Measurements from ENCODE around the gene KRTAP5-1.

Gene KRTAP5-1

DNA sequence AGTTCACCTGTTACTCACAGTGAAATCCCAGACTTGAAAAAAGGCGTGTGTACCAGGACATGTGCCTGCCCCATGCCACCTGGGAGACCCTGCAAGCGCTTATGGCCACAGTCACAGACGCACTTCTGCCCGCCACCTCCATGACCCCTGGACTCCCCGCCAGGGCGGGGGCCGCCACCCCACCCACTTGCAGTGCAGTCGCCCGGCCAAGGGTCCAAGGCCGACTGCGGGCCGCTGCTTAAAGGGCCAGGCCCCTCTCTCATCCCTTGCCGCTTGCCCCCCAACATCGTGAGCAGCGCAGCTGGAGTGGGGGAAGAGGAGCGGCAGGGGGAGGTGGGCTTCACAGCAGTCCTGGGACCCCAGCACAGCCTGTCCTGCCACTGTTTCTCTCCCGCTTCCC is 23.8 kb downstream of the KRTAP5-1 start:
- in situ Hi-C loops (cut with MboI; ENCODE audit: low sequenced_read_pairs): no loop called here

DNA sequence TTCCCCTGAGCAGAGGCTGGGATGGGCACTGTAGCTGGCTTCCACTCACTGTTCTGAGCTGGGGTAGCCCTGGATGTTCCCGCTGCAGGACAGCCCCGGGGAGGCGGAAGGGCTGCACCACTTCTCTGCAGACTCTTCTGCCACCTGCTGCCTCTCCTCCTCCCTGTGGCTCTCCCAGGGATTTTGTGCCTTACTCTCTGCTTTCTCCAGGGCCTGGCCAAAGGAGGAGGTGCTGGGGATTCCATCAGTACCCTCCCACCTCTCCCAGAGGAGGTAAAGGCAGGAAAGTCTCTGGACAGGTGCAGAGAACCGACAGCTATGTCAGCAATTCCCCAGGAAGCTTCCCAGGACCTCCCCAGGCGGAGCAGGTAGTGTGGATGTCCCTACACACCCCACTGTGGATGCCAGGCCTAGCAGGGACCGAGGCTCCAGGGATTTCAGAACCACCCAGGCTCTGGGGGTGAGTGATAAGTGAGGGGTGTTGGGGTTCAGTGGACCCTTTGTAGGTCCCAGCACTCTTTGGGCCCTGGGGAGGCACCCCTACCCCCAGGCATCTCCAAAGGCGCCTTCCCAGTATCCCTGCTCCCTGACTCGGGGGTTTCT is 24.3 kb downstream of the KRTAP5-1 start:
- in situ Hi-C loops (cut with MboI; ENCODE audit: low sequenced_read_pairs): no loop called here

DNA sequence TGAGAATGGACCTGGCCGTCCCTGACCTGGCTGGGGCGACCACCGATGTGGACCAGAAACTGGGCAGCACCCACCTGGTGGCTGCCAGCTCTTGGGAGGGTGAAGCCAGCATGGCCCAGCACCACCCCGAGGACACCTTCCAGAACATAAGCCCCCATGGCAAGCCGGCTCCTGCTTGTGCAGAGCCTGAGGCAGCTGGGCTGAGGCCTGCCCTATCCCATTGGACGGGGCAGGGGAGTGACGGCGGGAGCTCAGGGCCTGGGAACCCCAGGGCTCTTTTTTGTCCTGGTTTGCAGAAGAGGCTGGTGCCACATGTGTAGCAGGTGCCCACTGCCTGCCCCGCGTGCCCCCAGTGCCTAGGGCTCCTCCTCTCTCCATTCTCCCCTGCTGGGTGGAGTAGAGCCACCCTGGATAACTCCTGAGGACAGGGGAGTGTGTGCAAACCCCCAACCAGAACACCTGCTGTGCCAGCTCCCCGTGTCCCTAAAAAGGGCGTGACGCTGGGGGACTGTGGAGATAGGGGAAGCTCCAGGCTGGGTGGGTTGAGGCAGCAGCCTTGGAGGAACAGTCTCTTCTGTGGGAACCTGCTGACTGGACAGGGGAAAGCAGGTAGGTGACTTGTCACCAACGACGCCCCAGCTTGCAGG is 25.0 kb downstream of the KRTAP5-1 start:
- in situ Hi-C loops (cut with MboI; ENCODE audit: low sequenced_read_pairs): no loop called here

DNA sequence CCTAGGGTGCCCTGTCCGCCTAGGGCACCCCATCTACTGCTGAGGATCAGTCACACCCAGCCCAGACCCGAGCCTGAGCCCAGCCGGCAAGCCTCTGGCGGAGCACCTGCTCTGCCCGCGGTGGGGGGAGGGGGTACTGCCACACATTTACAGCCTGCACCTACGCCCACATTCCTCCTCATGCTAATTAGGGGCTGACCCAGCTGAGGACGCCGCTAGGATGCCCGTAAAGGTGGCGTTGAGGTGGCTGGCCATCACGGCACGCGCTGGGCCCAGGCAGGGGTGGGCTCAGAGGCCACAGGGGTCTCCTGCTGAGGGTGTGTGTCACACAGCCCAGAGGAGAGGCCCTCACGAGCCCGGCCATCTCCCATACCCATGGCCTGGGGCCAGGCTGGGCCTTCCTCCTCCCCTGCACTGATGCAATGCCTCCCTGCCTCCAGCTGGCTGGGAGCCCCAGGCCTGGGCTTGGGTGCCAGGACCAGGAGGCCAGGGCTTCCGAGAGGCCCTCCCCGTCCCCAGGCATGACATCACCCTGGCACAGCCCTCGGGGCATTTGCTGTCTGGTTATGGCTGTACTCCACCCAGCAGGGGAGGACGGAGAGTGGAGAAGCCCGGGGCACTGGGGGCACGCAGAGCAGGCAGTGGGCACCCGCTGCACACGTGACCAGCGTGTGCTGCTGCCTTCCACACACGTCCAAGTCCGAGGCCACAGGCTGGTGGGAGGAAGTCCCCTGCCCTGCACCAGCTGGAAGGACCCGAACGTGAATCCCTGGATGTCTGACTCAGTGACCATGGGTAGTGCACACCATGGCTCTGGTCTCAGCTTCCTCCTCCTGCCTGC is 25.8 kb downstream of the KRTAP5-1 start:
- in situ Hi-C loops (cut with MboI; ENCODE audit: low sequenced_read_pairs): no loop called here

DNA sequence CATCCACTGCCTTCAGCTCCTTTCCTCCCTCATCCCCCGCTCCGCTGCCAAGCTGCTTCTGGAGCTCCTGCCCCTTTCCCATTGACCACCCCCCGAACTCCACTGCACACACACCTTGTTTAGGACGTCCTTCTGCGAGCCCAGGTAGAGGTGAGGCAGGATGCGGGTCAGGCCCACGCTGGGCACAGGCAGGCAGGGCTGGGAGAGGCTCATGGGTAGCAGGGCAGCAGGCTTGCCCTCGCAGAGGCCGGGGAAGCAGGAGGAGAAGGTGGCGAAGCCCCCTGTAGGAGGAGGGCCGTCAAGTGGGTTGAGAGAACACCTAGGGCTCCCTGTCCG is 26.3 kb downstream of the KRTAP5-1 start:
- in situ Hi-C loops (cut with MboI; ENCODE audit: low sequenced_read_pairs): no loop called here

DNA sequence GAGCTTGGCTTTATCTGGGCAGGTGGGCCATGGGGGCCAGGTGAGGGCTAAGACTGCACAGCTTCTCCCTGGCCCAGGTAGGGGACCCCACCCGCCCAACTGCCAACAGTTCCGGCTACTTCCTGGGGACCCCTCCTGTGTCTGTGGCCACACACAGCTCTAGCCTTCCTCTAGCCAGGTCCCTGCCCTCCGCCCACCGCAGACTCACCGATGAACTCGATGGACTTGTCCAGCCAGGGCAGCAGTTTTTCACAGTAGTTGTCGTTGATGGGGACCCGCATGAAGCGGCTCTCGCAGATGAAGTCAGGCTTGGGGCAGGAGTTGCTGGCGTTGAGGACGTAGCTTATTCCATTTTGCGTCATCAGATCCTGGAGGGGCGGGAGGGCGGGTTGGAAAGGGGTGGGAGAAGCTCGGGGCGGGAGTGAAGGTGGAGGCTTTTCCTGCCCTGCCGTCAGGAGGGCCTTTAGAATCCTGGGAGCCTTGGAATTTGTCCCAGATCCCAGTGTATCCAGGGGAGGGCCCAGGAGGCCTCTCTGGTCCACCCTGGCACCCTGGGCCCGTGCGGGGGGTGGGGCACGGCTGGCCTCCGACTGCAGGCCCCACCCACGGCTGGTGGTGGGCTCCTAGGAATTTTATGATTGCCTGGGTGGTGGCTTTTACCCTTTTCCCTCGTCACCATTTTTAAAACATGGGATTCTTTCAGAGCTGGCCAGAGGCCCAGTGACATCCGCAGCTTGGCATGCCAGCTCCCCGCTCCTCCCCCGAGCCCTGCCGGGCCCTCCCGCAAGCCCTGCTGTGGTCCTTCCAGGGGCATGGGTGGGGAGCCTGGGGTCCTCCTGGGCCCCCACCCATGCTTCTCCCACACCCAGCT is 26.9 kb downstream of the KRTAP5-1 start:
- in situ Hi-C loops (cut with MboI; ENCODE audit: low sequenced_read_pairs): no loop called here

DNA sequence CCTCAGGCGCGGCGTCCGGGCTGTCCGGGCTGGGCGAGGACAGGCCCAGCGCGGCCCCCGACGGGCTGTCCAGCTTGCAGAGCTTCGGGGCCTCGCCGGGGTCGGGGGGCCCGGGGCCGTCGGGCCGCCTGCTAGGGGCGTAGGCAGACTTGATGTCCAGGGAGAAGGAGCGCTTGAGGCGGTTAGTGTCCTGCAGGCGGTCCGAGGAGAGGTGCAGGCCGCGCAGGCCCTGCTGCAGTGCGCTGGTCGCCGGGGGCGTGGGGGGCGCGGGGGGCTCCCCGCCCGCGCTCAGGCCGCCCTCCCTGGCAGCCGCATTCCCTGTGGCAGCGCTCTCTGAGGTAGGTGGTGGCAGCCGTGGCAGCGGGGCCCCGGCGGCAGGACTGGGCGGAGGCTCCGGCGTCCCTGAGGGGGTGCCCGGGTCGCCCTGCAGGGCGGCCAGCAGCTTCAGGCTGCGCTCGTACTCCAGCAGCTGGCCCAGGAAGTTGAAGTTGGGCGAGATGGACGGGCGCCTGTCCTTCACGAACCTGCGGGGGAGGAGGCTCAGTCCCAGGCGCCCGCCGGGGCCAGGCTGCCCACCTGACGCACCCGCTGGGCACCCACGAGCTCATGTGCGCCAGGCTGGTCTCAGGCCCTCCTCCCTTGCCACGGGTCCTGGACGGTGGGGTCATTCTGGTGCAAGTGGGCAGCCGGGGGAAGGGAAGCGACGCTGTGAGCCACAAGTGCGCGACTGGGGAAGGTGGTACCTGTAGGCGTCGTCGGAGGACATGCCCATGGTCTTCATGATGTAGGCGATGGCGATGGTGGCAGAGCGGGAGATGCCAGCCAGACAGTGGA is 27.8 kb downstream of the KRTAP5-1 start:
- in situ Hi-C loops (cut with MboI; ENCODE audit: low sequenced_read_pairs): no loop called here

DNA sequence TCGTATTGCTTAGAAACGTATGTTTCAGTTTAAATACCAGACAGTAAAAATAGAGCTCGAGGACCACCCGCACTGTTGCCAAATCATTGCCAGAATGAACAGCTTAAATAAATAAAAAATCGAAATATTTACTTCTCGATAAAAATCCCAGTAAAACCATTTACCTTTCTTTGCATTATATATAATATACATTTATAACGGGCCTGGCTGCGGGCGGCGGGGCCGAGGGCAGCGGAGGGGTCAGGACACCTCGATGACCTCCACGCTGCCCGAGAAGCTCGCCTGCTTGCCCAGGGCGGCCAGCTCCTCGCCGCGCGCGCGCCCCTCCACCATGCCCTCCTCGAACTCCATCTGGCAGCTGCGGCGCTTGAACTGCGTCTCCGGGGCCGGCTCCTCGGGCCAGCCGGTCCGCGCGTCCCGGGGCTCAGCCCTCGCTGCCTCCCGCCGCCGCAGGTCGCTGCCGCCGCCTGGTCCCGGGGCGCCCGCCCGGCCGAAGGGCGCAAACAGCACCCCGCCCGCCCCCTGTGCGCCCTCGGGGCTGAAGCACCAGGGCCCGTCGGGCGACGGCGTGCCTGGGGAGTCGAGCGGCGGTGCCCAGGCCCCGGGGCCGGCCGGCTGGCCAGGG is 28.7 kb downstream of the KRTAP5-1 start:
- in situ Hi-C loops (cut with MboI; ENCODE audit: low sequenced_read_pairs): no loop called here

DNA sequence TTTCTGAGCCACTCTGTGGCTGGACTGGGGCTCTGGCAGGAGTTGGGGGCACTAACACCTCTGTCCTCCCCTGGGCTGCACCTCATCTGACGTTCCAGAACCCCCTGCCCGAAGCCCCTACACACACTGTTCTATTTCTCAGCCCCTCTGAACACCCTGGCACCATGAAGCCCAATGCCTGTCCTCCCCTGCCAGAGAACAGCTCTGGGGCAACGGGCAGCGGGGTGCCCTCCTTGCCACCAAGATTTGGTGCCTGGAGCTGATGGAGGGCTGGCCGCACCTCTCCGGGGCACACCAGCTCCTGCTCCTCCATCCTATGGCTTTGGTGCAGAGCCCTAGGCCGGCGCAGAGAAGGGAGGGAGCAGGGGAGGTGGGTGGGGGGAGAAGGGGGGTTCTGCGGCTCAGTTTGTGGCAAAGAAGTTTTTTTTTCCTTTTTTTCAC is 29.4 kb downstream of the KRTAP5-1 start:
- in situ Hi-C loops (cut with MboI; ENCODE audit: low sequenced_read_pairs): no loop called here

DNA sequence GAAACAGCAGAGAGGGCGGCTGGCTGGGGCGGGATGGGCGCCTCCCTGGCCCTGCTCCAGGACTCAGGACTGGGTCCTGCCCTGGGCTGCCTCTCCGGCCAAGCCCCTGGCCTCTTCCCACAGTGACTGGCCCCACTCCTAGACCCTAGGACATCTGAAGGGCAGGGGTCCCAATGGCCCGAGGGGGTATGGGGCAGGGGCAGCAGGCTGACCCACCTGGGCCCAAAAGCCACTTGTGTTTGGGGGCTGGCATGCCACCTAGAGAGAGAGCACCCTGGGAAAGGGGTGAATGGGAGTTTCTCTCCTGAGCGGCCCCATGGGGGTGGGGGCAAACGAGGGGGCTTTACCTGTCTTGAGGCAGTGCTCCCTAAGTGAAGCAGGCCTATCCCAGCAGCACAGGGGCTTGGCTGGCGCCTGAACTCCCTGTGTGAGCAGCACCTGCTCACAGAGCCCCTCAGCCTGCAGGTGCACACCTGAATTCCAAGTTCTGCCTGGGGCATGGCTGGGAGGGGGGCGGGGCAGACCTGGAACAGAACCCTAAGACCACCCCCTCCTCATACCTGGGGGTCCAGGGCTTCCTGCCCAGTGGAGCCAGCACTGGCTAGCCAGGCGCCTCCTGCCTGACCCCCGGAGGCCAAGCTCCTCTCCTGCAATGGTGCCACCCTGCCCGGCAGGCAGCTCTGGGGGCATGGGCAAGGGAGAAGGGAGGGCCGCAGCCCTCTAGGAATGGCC is 29.9 kb downstream of the KRTAP5-1 start:
- in situ Hi-C loops (cut with MboI; ENCODE audit: low sequenced_read_pairs): no loop called here

DNA sequence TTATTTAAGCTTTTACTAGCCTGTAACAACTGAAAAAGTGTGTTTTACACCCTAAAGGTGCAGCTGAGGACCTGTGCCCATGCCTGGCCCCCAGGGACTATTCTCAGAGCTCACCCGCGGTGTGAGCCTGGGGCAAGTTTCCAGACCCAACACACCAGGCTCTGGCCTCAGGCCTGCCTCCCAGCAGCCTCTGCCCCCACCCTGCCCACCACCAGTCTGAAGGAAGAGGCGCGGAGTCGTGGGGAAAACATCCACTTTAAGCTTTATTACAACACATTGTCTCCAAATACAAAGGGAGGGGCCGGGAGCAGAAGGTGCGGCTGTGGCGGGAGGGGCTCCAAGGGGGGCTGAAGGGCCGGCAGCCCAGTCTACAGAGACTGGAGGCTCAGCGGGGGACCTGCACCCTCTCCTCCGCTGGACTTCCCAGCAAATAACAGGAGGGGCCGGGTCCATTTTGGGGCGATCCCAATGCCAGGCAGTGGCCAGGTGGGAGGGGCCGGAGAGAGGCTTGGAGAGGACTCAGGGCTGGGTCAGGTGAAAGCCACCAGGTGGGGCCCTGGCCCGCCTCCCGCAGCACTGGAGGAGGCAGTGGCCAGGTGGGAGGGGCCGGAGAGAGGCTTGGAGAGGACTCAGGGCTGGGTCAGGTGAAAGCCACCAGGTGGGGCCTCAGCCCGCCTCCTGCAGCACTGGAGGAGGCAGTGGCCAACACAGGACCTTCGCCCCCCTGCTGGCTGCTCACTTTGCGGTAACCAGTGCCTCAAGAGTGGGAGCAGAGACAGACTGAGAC is 31.1 kb downstream of the KRTAP5-1 start:
- in situ Hi-C loops (cut with MboI; ENCODE audit: low sequenced_read_pairs): no loop called here

DNA sequence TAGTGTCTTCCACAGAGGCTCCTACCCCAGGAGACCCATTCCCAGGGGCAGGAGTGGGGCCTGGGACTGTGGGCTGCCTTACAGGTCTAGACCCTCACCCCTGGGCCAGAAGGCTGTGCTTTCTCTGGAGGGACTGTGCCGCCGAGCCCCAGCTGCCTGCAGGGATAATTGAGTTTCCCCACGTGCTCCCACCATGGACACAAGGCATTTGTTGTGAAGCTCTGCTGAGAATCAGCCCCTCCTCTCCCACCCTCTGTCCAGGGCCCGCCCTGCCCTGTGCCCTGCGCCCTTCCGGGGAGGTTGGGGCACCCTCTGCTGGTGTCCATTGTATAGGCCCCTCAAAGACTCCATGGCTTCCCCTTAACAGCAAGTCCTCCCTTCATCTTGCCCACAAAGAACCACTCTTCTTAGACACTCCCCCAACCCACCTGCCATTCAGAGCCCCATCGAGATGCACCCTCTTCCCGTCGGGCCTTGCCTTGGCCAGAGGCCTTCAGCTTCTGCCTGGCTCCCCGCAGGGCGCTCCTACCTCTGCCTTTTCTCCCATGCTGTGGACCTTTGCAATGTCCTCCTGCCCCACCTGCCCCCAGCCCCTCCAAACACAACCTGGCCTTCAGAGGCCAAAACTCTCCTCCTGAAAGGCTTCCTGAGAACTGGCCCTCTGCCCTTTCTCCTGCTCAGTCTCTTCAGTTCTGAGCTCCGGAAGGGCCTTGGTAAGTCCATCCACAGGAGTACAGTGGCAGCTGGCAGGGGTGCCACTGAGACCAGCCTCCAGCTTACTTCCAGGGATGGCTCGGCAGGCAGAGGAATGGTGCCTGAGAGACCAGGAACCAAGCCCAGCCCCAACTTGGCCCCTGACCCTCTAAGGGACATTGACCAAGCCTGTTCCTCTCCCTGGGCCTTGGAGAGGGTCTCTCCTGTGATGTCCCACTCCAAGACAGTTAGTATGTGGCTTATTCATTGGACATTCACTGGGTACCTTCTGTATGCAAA is 35.4 kb downstream of the KRTAP5-1 start:
- in situ Hi-C loops (cut with MboI; ENCODE audit: low sequenced_read_pairs): no loop called here

DNA sequence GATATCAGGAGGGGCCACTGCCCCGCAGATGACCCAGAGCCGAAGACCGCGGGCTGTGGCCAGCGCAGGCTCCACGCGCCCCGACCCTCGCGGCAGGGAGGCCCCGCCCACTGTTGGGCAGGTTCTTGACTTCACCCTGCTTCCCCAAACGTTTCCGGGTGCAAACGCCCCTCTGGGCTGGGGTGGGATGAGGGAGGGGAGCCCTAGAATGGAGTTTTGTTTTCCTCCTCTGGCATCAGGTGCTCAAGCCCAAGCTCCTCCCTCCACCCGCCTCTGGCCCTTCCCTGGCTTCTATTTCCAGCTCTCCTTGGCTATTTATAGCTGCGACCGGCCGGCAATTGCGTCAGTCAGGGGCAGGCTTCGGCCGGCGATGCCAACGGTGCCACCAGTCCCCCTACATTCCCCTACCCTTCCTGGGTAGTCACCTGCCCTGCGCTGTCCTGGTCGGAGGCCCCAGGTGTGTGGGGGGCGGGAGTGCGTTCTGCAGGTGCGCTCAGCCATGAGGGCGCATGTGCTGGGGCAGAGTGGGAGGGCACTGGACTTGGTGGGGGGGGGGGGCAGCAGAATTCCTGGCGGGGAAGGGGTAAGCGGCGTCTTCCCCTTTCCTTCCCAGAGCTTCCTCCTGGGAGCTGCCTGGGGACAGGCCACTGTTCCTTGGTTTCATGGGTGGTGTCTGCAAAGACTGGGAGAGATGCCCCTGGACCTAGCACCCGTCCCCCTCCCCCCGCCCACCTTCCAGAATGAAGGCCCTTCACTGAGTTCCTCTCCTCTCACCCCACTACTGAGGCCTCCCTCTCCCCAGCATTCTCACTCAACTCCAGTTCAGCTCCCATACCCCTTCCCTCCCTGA is 36.6 kb downstream of the KRTAP5-1 start:
- in situ Hi-C loops (cut with MboI; ENCODE audit: low sequenced_read_pairs): no loop called here

DNA sequence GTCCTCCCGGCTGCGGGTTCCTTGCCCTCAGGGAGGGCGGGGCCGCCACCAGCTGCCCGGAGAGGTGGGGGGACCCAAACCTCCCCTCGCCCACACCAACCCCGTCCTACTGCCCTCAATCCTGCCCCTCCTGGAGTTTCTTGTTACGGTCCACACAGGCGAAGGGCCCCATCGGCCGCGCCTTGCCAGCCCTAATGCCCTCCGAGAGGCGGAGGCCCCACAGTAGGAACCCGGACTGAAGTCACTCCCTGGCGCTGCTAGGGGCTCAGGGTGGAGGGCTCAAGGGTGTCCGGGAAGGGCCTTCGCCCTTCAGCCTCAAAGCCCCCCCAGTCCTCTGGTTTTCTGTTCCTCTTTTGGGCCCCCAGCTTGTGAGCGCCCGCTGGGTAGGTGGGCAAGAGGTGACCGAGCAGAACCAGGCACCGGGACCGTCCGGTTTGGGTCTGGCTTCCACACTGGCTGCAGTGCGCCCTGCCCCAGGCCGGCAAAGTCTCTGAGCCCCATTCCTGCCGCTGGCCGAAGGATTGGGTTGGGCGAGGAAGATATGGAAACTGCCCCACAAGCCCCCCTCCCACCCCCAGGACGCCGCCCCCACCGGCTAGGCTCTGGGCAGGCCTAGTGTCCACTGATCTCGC is 37.5 kb downstream of the KRTAP5-1 start:
- in situ Hi-C loops (cut with MboI; ENCODE audit: low sequenced_read_pairs): no loop called here

DNA sequence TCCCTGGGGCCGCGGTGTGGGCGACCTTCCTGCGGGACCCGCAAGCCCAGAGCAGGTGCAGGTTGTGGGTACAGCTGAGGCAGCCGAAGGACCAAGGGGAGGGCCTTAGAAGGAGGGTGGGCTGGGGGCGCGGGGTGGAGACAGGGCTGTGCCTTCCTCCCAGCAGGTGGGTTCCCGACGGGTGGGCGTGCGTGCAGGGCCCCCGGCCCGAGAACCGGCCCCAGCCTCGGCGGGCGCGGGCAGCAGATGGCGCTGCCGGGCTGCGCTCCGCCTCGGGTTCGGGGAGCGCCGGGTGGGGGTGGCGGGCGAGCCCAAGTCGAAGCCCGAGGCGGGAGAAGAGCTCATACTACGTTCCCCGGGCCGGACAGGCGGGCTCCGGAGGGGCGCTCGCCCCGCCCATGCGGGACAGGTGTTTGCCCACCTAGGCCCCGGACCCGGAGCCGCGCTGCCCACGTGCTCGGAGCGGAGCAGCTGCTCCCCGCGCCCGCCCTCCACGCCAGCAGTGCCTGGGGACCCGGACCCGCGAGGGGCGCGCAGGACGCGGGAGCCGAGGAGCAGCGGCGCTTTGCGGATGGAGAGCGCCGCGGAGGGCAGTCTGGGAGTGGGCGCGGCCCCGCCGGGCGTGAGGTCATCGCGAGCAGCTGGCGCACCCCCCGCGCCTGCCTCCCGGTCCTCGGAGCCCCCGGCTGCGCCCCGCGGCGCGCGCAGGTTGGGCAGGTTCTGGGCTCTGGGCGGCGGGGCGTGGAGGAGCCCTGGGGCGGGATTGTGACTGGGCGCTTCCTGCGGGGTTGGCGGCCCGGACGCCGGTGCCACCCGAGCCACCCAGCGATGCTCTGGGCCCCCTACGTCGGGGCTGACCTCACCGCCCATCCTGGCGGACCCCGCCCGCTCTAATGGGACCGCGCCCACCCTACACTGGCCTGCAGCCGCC is 38.3 kb downstream of the KRTAP5-1 start:
- in situ Hi-C loops (cut with MboI; ENCODE audit: low sequenced_read_pairs): no loop called here

All from HL-60/S4 (cell line).